HG03103 (cell line): Measurements from ENCODE around the gene TNIP1.

Experiments
- ATAC-seq: cut with Tn5 transposase; IDR thresholded peaks from one replicate; pipeline ENCODE4 v1.9.1; 2021; ENCODE audit warnings: low read depth; ENCODE audit not compliant: unreplicated experiment

Gene TNIP1

GRCh38 chr5:151080613-151081430, at the start of gene TNIP1:
TSS of gene TNIP1 (minus strand) at chr5:151081034. CDS start at chr5:151065095, 15,939 bp downstream.
- ATAC-seq: peak; percentile 66

- ATAC-seq: no peak
Measured at GRCh38 chr5:151130235-151130921, 49.5 kb upstream of the TNIP1 start.

GRCh38 chr5:151128817-151129216, 48.0 kb upstream of the TNIP1 start:
- no peak for ATAC-seq

GRCh38 chr5:151127926-151128325, 47.1 kb upstream of the TNIP1 start:
- ATAC-seq: no peak

GRCh38 chr5:151126199-151126645, 45.4 kb upstream of the TNIP1 start:
- no peak for ATAC-seq

GRCh38 chr5:151125421-151125820, 44.6 kb upstream of the TNIP1 start:
- peak; percentile 26 for ATAC-seq

- ATAC-seq: peak; percentile 89
Measured at GRCh38 chr5:151123897-151124751, 43.3 kb upstream of the TNIP1 start.

GRCh38 chr5:151122828-151123227, 42.0 kb upstream of the TNIP1 start:
- no peak for ATAC-seq

GRCh38 chr5:151121665-151122064, 40.8 kb upstream of the TNIP1 start:
- no peak for ATAC-seq

GRCh38 chr5:151121095-151121494, 40.3 kb upstream of the TNIP1 start:
- no peak for ATAC-seq

GRCh38 chr5:151118913-151119575, 38.2 kb upstream of the TNIP1 start:
- ATAC-seq: no peak

GRCh38 chr5:151115272-151115905, 34.6 kb upstream of the TNIP1 start:
- no peak for ATAC-seq

GRCh38 chr5:151113651-151114050, 32.8 kb upstream of the TNIP1 start:
- ATAC-seq: no peak

- no peak for ATAC-seq
Measured at GRCh38 chr5:151110992-151111391, 30.2 kb upstream of the TNIP1 start.

GRCh38 chr5:151110122-151110681, 29.4 kb upstream of the TNIP1 start:
- ATAC-seq: no peak

GRCh38 chr5:151108566-151108965, 27.7 kb upstream of the TNIP1 start:
- no peak for ATAC-seq

- ATAC-seq: no peak
Measured at GRCh38 chr5:151107738-151108520, 27.1 kb upstream of the TNIP1 start.

GRCh38 chr5:151107084-151107483, 26.2 kb upstream of the TNIP1 start:
- no peak for ATAC-seq

- no peak for ATAC-seq
Measured at GRCh38 chr5:151106509-151106908, 25.7 kb upstream of the TNIP1 start.
